Measurements from ENCODE around the gene STK11.

DNA sequence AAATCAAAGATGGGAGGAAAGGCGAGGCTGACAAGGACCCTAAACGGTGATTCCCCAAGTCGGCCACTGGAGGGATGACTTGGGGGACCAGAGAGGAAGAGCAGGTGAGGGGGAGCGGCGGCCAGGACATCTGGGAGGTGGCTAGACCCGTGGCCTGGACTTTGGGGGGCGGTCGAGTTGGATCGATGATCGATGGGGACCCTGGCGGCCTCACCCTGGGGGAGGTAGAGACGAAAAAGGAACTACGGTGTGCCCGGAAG is 55.9 kb downstream of the STK11 start:
- TF ChIP-seq, protein P1, sequence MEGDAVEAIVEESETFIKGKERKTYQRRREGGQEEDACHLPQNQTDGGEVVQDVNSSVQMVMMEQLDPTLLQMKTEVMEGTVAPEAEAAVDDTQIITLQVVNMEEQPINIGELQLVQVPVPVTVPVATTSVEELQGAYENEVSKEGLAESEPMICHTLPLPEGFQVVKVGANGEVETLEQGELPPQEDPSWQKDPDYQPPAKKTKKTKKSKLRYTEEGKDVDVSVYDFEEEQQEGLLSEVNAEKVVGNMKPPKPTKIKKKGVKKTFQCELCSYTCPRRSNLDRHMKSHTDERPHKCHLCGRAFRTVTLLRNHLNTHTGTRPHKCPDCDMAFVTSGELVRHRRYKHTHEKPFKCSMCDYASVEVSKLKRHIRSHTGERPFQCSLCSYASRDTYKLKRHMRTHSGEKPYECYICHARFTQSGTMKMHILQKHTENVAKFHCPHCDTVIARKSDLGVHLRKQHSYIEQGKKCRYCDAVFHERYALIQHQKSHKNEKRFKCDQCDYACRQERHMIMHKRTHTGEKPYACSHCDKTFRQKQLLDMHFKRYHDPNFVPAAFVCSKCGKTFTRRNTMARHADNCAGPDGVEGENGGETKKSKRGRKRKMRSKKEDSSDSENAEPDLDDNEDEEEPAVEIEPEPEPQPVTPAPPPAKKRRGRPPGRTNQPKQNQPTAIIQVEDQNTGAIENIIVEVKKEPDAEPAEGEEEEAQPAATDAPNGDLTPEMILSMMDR (IDR thresholded peaks at IDR 0.05; ENCODE audit: insufficient read depth, low read length) = no peak
- TF ChIP-seq POLR2AphosphoS5 (IDR thresholded peaks at IDR 0.05; ENCODE audit: low read depth) (no peak), GABPA (IDR thresholded peaks at IDR 0.05; ENCODE audit: low read depth) (no peak), SPI1 (IDR thresholded peaks at IDR 0.05; ENCODE audit: borderline replicate concordance, low read depth) (no peak)

Data from HL-60 (cell line).